OCI-LY3 (cell line): ENCODE results near the gene TRDMT1.

Source experiments
- EZH2phosphoT487 ChIP-seq: fragments of 200-600 bp; shearing (Covaris generic); IDR thresholded peaks from 2 replicates; pipeline ENCODE4 v1.6.1; 2018; ENCODE audit warnings: antibody characterized with exemption, mixed run types, low read depth
- TF ChIP-seq, protein P1 (sequence below): fragments of 200-600, 300-600 bp; sonication (generic); IDR thresholded peaks from 2 replicates; pipeline ENCODE4 v1.5.1; 2014; ENCODE audit warnings: antibody characterized with exemption, low read length, low read depth

DNA sequence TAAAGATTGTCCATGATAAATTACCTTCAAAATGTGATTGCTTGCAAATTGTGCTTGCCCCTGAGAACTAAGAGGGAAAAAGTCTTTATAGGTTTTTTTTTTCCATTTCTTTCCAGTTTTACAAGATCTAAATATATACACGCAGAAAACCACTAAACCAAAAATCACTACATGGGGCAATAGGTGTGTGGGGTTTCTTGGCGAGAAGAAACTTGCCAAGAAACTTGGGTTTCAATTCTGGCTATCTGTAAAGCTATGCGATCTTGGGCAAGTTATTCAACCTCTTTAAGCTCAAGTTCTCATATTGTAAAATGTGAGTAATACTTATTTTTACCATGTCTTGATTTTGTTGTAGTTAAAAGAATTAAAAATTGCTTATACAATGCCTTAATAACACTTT lies 88.9 kb downstream of the TRDMT1 start:
- TF ChIP-seq, protein P1, sequence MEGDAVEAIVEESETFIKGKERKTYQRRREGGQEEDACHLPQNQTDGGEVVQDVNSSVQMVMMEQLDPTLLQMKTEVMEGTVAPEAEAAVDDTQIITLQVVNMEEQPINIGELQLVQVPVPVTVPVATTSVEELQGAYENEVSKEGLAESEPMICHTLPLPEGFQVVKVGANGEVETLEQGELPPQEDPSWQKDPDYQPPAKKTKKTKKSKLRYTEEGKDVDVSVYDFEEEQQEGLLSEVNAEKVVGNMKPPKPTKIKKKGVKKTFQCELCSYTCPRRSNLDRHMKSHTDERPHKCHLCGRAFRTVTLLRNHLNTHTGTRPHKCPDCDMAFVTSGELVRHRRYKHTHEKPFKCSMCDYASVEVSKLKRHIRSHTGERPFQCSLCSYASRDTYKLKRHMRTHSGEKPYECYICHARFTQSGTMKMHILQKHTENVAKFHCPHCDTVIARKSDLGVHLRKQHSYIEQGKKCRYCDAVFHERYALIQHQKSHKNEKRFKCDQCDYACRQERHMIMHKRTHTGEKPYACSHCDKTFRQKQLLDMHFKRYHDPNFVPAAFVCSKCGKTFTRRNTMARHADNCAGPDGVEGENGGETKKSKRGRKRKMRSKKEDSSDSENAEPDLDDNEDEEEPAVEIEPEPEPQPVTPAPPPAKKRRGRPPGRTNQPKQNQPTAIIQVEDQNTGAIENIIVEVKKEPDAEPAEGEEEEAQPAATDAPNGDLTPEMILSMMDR = no peak
- no peak for TF ChIP-seq EZH2phosphoT487
